Measurements from ENCODE around the gene BOC. TPM values are rescaled to one million over a fixed set of nuclear protein-coding genes. Genes with fewer than 3 reads are reported as not detected.

BOC gene
- total RNA-seq, 1 experiment from 2014 or later, result 1.2 TPM

- ChIA-PET CTCF (no interaction called here), POLR2A (ENCODE audit: low non-redundant PET) (no interaction called here)
- no peaks in the 10 kb centered on the region for H3K36me3 ChIP-seq (ENCODE audit: insufficient read depth, low read length, poor library complexity, severe bottlenecking)
- no peak for TF ChIP-seq CTCF (conservative IDR thresholded peaks at IDR 0.05; ENCODE audit: low read depth, low read length)
- TF ChIP-seq EZH2 (IDR thresholded peaks at IDR 0.05; ENCODE audit: borderline replicate concordance, low read depth, low read length, poor library complexity, severe bottlenecking), result no peak
- no peaks in the 10 kb centered on the region for H3K4me1 ChIP-seq (ENCODE audit: insufficient read depth, low read length, poor library complexity, severe bottlenecking)
- BruUV-seq (replicated peaks), result no TSS peak
- peaks cover 6% of the 10 kb centered on the region for H3K27me3 ChIP-seq (replicated peaks; ENCODE audit: insufficient read depth, low read depth, low read length, poor library complexity)
- no peak overlapping the region for H3K27ac ChIP-seq (ENCODE audit: low read depth, low read length, poor library complexity, severe bottlenecking)
- intact Hi-C loops (cut with micrococcal nuclease; ENCODE audit: unreplicated experiment), result no loop called here
- H3K9me3 ChIP-seq (ENCODE audit: low read depth, low read length, poor library complexity, severe bottlenecking), result no peaks in the 10 kb centered on the region
- no peak for DNase-seq (ENCODE audit: low spot score)
- no peak overlapping the region for H3K4me3 ChIP-seq (ENCODE audit: low read depth, low read length, poor library complexity, severe bottlenecking)
These were observed 5.9 kb upstream of the BOC start for GRCh38 chr3:113205481-113205880.

GRCh38 chr3:113210604-113211329 lies 590 bp upstream of the BOC start:
- POLR2A ChIA-PET (ENCODE audit: low non-redundant PET), result interaction anchor here (1.0 kb wide), 1 partner anchor 79 kb away, joined by 3 read pairs; no protein-coding TSS in a partner anchor
- TF ChIP-seq EZH2 (IDR thresholded peaks at IDR 0.05; ENCODE audit: borderline replicate concordance, low read depth, low read length, poor library complexity, severe bottlenecking) (no peak), CTCF (conservative IDR thresholded peaks at IDR 0.05; ENCODE audit: low read depth, low read length) (no peak)
- Histone ChIP-seq H3K27me3 (replicated peaks; ENCODE audit: insufficient read depth, low read depth, low read length, poor library complexity) (peaks cover 9% of the 10 kb centered on the region), H3K4me3 (ENCODE audit: low read depth, low read length, poor library complexity, severe bottlenecking) (peak overlapping the region; percentile 72), H3K36me3 (ENCODE audit: insufficient read depth, low read length, poor library complexity, severe bottlenecking) (no peaks in the 10 kb centered on the region), H3K27ac (ENCODE audit: low read depth, low read length, poor library complexity, severe bottlenecking) (no peak overlapping the region), H3K9me3 (ENCODE audit: low read depth, low read length, poor library complexity, severe bottlenecking) (no peaks in the 10 kb centered on the region), H3K4me1 (ENCODE audit: insufficient read depth, low read length, poor library complexity, severe bottlenecking) (no peaks in the 10 kb centered on the region)
- intact Hi-C loops (cut with micrococcal nuclease; ENCODE audit: unreplicated experiment), result no loop called here
- CTCF ChIA-PET, result interaction anchor here (0.6 kb wide), 1 partner anchor 44 kb away, joined by 3 read pairs; no protein-coding TSS in a partner anchor
- BruUV-seq (replicated peaks), result no TSS peak
- no peak for DNase-seq (ENCODE audit: low spot score)

GRCh38 chr3:113212150-113212843 lies 940 bp downstream of the BOC start:
- ChIA-PET POLR2A (ENCODE audit: low non-redundant PET) (no interaction called here), CTCF (no interaction called here)
- intact Hi-C loops (cut with micrococcal nuclease; ENCODE audit: unreplicated experiment), result no loop called here
- H3K9me3 ChIP-seq (ENCODE audit: low read depth, low read length, poor library complexity, severe bottlenecking), result no peaks in the 10 kb centered on the region
- no TSS peak for BruUV-seq (replicated peaks)
- H3K27me3 ChIP-seq (replicated peaks; ENCODE audit: insufficient read depth, low read depth, low read length, poor library complexity), result peaks cover 9% of the 10 kb centered on the region
- no peaks in the 10 kb centered on the region for H3K36me3 ChIP-seq (ENCODE audit: insufficient read depth, low read length, poor library complexity, severe bottlenecking)
- DNase-seq (ENCODE audit: low spot score), result peak; percentile 14
- no peak for TF ChIP-seq EZH2 (IDR thresholded peaks at IDR 0.05; ENCODE audit: borderline replicate concordance, low read depth, low read length, poor library complexity, severe bottlenecking)
- no peak for TF ChIP-seq CTCF (conservative IDR thresholded peaks at IDR 0.05; ENCODE audit: low read depth, low read length)
- peak overlapping the region; percentile 72 for H3K4me3 ChIP-seq (ENCODE audit: low read depth, low read length, poor library complexity, severe bottlenecking)
- H3K27ac ChIP-seq (ENCODE audit: low read depth, low read length, poor library complexity, severe bottlenecking), result no peak overlapping the region
- no peaks in the 10 kb centered on the region for H3K4me1 ChIP-seq (ENCODE audit: insufficient read depth, low read length, poor library complexity, severe bottlenecking)
